Measurements from ENCODE around the gene CDK5RAP2.

CDK5RAP2 gene

DNA sequence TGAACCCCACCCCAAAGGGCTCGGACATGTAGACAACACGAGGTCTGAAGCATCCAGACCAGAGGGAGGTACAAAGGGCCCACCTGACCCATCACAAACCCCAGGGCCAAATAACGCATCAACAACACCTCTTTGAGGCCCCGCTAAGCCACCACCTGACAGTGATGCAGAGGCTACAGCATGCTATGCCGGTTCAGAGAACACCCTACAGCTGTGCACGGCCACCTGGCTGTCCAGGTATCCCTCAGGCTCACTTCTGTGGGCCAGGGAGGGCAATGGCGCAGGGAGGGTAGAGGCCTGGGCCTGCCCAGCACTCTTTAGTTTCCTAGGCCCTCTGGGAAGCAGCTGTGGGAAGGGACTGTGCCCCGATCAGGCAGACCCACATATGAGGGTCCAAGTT, 190.1 kb downstream of the CDK5RAP2 start:
- no peak for DNase-seq (ENCODE audit: low read depth)
- no peak for TF ChIP-seq CTCF (IDR thresholded peaks at IDR 0.05; ENCODE audit: low read length, missing control alignments)
- no peak overlapping the region for H3K4me3 ChIP-seq (replicated peaks; ENCODE audit: low read depth, low read length)

- DNase-seq (ENCODE audit: low read depth), result no peak
- H3K4me3 ChIP-seq (replicated peaks; ENCODE audit: low read depth, low read length), result no peak overlapping the region
- no peak for TF ChIP-seq CTCF (IDR thresholded peaks at IDR 0.05; ENCODE audit: low read length, missing control alignments)
Observed at GRCh38 chr9:120389300-120389699, 190.7 kb downstream of the CDK5RAP2 start.

DNA sequence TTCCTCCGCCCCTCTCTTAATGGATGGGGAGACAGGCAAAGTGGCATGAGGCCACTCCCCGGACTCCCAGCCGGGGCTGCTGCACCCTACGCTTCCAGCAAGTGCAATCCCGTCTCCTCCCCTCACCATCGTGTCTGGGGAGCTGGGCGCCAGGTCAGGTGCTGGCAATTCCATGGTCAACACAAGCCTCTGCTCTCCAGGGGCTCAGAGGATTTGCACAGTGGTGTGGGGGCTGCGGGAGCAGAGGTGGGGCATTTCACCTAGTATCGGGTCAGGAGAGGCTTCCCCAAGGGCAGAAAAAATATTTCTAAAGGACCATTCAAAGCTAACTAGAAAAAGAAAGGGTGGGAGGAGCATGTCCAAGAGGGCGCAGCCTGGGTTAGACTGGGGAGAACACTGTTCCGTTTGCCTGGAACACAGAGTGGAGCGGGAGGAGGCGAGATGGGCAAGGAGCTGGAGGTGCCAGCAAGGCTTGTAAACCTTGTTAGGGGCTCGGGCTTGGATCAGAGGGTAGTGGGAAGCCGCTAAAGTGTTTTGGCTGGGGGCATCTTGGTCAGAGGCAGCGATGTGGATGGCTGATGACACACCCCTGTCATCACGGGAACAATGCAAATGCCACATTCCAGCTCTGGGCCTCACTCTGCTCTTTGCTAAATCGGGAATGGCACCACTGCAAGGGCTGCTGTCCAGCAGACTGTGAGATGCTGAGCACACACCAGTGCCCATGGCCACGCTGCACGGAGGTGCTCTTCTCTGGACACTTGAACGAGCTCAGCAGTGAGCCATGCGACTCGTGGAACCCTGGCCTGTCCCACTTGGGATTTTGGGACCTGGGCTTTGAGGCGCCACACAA, 191.7 kb downstream of the CDK5RAP2 start:
- H3K4me3 ChIP-seq (replicated peaks; ENCODE audit: low read depth, low read length), result no peak overlapping the region
- no peak for DNase-seq (ENCODE audit: low read depth)
- TF ChIP-seq CTCF (IDR thresholded peaks at IDR 0.05; ENCODE audit: low read length, missing control alignments), result no peak

- TF ChIP-seq CTCF (IDR thresholded peaks at IDR 0.05; ENCODE audit: low read length, missing control alignments), result no peak
- H3K4me3 ChIP-seq (replicated peaks; ENCODE audit: low read depth, low read length), result no peak overlapping the region
- DNase-seq (ENCODE audit: low read depth), result no peak
Observed at GRCh38 chr9:120387257-120388002, 192.5 kb downstream of the CDK5RAP2 start.

- peak; percentile 72 for DNase-seq (ENCODE audit: low read depth)
- no peak for TF ChIP-seq CTCF (IDR thresholded peaks at IDR 0.05; ENCODE audit: low read length, missing control alignments)
Observed at GRCh38 chr9:120386390-120387131, 193.4 kb downstream of the CDK5RAP2 start.

DNA sequence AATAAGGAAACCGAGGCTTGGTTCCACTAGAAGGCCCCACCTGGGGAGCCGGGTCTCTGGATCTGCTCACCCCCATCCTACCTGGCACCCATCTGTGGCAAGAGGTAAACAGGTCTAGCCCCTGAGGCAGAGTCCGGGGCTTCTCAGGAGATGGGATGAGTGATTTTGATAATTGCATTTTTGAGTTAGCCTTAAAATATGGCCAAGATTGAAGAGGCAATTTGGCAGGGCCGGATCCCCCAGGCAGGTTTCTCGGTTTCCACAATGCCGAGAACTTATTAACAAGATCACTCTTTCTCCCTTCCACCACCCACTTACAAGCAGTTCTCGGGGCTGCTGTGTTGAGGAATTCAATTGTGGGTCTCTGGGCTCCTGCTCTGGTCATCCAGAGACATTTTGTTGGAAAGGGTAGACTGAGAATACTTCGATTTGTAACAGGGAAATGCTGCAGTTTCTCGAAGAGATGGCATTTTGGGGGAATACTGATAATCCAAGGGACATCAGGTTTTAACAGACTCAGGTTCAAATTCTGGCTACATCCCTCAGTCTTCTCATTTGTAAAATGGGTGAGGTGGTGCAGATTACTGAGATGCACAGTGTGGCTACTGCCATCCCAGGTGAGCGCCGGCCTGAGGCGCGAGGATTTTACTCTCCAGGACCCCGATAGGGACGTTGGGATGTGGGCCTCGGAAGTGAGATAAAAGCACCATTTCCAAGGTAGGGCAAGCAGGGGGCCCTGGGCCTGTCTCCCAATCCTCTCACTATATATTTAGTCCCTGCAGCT, 194.2 kb downstream of the CDK5RAP2 start:
- no peak for TF ChIP-seq CTCF (IDR thresholded peaks at IDR 0.05; ENCODE audit: low read length, missing control alignments)
- no peak for DNase-seq (ENCODE audit: low read depth)
- H3K4me3 ChIP-seq (replicated peaks; ENCODE audit: low read depth, low read length), result no peak overlapping the region

More at GRCh38 chr9:120386390-120387131, 193.4 kb downstream of the CDK5RAP2 start:
- no peak overlapping the region for H3K4me3 ChIP-seq (replicated peaks; ENCODE audit: low read depth, low read length)
